Stimulated activated naive B cell treated with anti-CD40 and anti-IgM and Interleukin-4, amounts not matched to agents 10 μg/mL and 1 μg/mL and 100 μg/mL, for 72 hours (primary cell): ENCODE results near the gene AMY2A.
"Not testable (repeated sequence)": the region's sequence is repeated elsewhere in the genome, so short reads cannot be mapped to it uniquely, and the experiment has no call there.

Experiments
- ATAC-seq, 2 donors: fragments of 150-1000 bp; cut with Tn5 transposase; replicated peaks; 2 replicates each; pipeline ENCODE4 v1.10.0; 2021; ENCODE audit warnings: moderate library complexity in 1 of 2
- DNase-seq: peaks from one replicate; pipeline ENCODE4 v3.0.0; 2021
- H3K27ac Mint-ChIP-seq: one replicate; pipeline ENCODE4 v1.8.0; 2022; ENCODE audit warnings: mild to moderate bottlenecking, mixed read lengths
- H3K27me3 Mint-ChIP-seq, 2 donors: one replicate each; pipeline ENCODE4 v1.8.0; 2022; ENCODE audit warnings: mixed read lengths in 2 of 2
- H3K36me3 Mint-ChIP-seq, 2 donors: one replicate each; pipeline ENCODE4 v1.8.0; 2022; ENCODE audit warnings: mixed read lengths in 2 of 2, mild to moderate bottlenecking in 1 of 2
- H3K4me1 Mint-ChIP-seq, 2 donors: one replicate each; pipeline ENCODE4 v1.8.0; 2022; ENCODE audit warnings: mixed read lengths in 2 of 2, mild to moderate bottlenecking in 1 of 2
- H3K4me3 Mint-ChIP-seq, 2 donors: one replicate each; pipeline ENCODE4 v1.8.0; 2022; ENCODE audit warnings: mild to moderate bottlenecking in 2 of 2, mixed read lengths in 2 of 2, moderate library complexity in 1 of 2
- H3K9me3 Mint-ChIP-seq, 2 donors: one replicate each; pipeline ENCODE4 v1.8.0; 2022; ENCODE audit warnings: mixed read lengths in 2 of 2, mild to moderate bottlenecking in 1 of 2

AMY2A gene

GRCh38 chr1:103655460-103655859, 38.2 kb downstream of the AMY2A start, which contains the start of gene AMY1A:
Gene AMY1A (plus strand): TSS chr1:103655760. CDS start chr1:103656331, 571 bp downstream.
- H3K9me3 Mint-ChIP-seq, H3K4me3 Mint-ChIP-seq, H3K27me3 Mint-ChIP-seq, ATAC-seq, H3K36me3 Mint-ChIP-seq, H3K4me1 Mint-ChIP-seq, DNase-seq, H3K27ac Mint-ChIP-seq: not testable (repeated sequence)
